ENCODE data around the gene WDR90. TPM values are rescaled to one million over a fixed set of nuclear protein-coding genes. Genes with fewer than 3 reads are reported as not detected.

The WDR90 gene
- total and polyA plus RNA-seq, 8 donors: 14.7 to 91.3 (median 22.3) TPM

GRCh38 chr16:704552-705380, 55.6 kb downstream of the WDR90 start:
- TF ChIP-seq CTCF (IDR thresholded peaks at IDR 0.05): no peak
- no peak for FAIRE-seq
- Histone ChIP-seq H3K27me3 (peaks cover 0 to 46% (median 14%) of the 10 kb centered on the region in 4 donors), H3K9me3 (no peaks in the 10 kb centered on the region), H3K36me3 (no peaks in the 10 kb centered on the region), H3K4me1 (no peaks in the 10 kb centered on the region), H3K27ac (no peak overlapping the region), H3K4me3 (peak overlapping the region in 1 of 4 donors; percentile 4)
- intact Hi-C loops (cut with DNase I): loop anchor here in 1 of 3 donors (10.0 kb wide), 1 partner anchor 80 kb away; the partner anchor contains the start of genes CHTF18 and RPUSD1
- DNase-seq: no peak
- 10% methylated on average over 36 to 50 of the region's 50 CpGs for WGBS, 2 donors
- ATAC-seq: peak in 2 of 4 donors; percentile 10 to 14

GRCh38 chr16:705431-706188, 56.4 kb downstream of the WDR90 start, which contains the start of gene FBXL16:
Gene FBXL16 (minus strand): TSS chr16:705801. CDS start chr16:697405, 8,396 bp downstream.
- no peaks in the 10 kb centered on the region for H3K9me3 ChIP-seq
- intact Hi-C loops (cut with DNase I): loop anchor here in 1 of 3 donors (10.0 kb wide), 1 partner anchor 79 kb away; the partner anchor contains the start of genes CHTF18 and RPUSD1
- no peaks in the 10 kb centered on the region for H3K4me1 ChIP-seq
- H3K27ac ChIP-seq: no peak within 1 kb of the TSS
- peak in 3 of 4 donors; percentile 4 to 33 (median 28) for ATAC-seq
- peak within 1 kb of the TSS in 1 of 4 donors; percentile 4 for H3K4me3 ChIP-seq
- no peak for FAIRE-seq
- H3K36me3 ChIP-seq: no peaks in the 10 kb centered on the region
- WGBS, 2 donors: 1% methylated on average over 32 to 114 of the region's 115 CpGs
- DNase-seq: no peak
- H3K27me3 ChIP-seq: peaks cover 0 to 39% (median 11%) of the 10 kb centered on the region in 4 donors
- no peak for TF ChIP-seq CTCF (IDR thresholded peaks at IDR 0.05)

GRCh38 chr16:706189-707061, 57.3 kb downstream of the WDR90 start:
- no peaks in the 10 kb centered on the region for H3K9me3 ChIP-seq
- 4 to 6% methylated on average over 45 to 49 of the region's 49 CpGs for WGBS, 2 donors
- no peak for TF ChIP-seq CTCF (IDR thresholded peaks at IDR 0.05)
- H3K27ac ChIP-seq: no peak overlapping the region
- peaks cover 0 to 41% (median 7%) of the 10 kb centered on the region in 4 donors for H3K27me3 ChIP-seq
- no peaks in the 10 kb centered on the region for H3K4me1 ChIP-seq
- intact Hi-C loops (cut with DNase I): loop anchor here in 1 of 3 donors (10.0 kb wide), 1 partner anchor 78 kb away; the partner anchor contains the start of genes CHTF18 and RPUSD1
- H3K4me3 ChIP-seq: no peak overlapping the region
- FAIRE-seq (no peak), DNase-seq (no peak), ATAC-seq (no peak)
- H3K36me3 ChIP-seq: no peaks in the 10 kb centered on the region

- DNase-seq (no peak), ATAC-seq (peak in 1 of 4 donors; percentile 6), FAIRE-seq (no peak)
- Histone ChIP-seq H3K9me3 (no peaks in the 10 kb centered on the region), H3K4me3 (no peak overlapping the region), H3K27me3 (peaks cover 0 to 35% (median 4%) of the 10 kb centered on the region in 4 donors), H3K36me3 (no peaks in the 10 kb centered on the region), H3K4me1 (no peaks in the 10 kb centered on the region), H3K27ac (no peak overlapping the region)
- 31 to 34% methylated on average over 14 of the region's 14 CpGs for WGBS, 2 donors
- TF ChIP-seq CTCF (IDR thresholded peaks at IDR 0.05): no peak
- intact Hi-C loops (cut with DNase I): loop anchor here in 1 of 3 donors (10.0 kb wide), 1 partner anchor 78 kb away; the partner anchor contains the start of genes CHTF18 and RPUSD1
These were observed 57.9 kb downstream of the WDR90 start for GRCh38 chr16:707062-707538.
